ENCODE data around the gene MEA1. TPM values are rescaled to one million over a fixed set of nuclear protein-coding genes. Genes with fewer than 3 reads are reported as not detected.

Gene MEA1
- total and polyA plus RNA-seq, 9 donors = 48.2 to 95.1 (median 63.2) TPM

Other genes with a start within 250 kb of the MEA1 start
- gene BICRAL, start 231.9 kb downstream of the MEA1 start, total RNA-seq = 10 to 100 TPM; 13.3 to 27.1 (median 25.4) TPM
- gene BICRAL, start 231.9 kb downstream of the MEA1 start, polyA plus RNA-seq = 10 to 100 TPM; 10.5 to 24.9 TPM
- 10 to 100 TPM; 60.1 to 77.9 (median 68.1) TPM for gene RPL7L1, start 134.3 kb downstream of the MEA1 start, total RNA-seq
- gene RPL7L1, start 134.3 kb downstream of the MEA1 start, polyA plus RNA-seq = 10 to 100 TPM; 48.6 to 97.8 TPM
- gene PTCRA, start 97.9 kb downstream of the MEA1 start, total RNA-seq = under 1 TPM in 1 of 7 donors, not detected in 6; 0.55 TPM
- gene PTCRA, start 97.9 kb downstream of the MEA1 start, polyA plus RNA-seq = not detected
- gene CNPY3, start 84.5 kb downstream of the MEA1 start, total RNA-seq = 10 to 100 TPM; 25.3 to 61.2 (median 44.5) TPM
- gene CNPY3, start 84.5 kb downstream of the MEA1 start, polyA plus RNA-seq = 10 to 100 TPM; 36.8 to 40.0 TPM
- 1 to 10 TPM in 4 of 7 donors, under 1 TPM in 3; 0.57 to 2.7 (median 1.3) TPM for gene GNMT, start 53.2 kb downstream of the MEA1 start, total RNA-seq
- 1 to 10 TPM in 1 of 2 donors, under 1 TPM in 1; 0.35 to 1.1 TPM for gene GNMT, start 53.2 kb downstream of the MEA1 start, polyA plus RNA-seq
- 10 to 100 TPM; 23.1 to 41.0 (median 29.8) TPM for gene PEX6, start 34.8 kb downstream of the MEA1 start, total RNA-seq
- gene PEX6, start 34.8 kb downstream of the MEA1 start, polyA plus RNA-seq = 10 to 100 TPM in 1 of 2 donors, 1 to 10 TPM in 1; 8.8 to 30.2 TPM
- gene PPP2R5D, start 29.4 kb downstream of the MEA1 start, total RNA-seq = 10 to 100 TPM; 20.4 to 40.5 (median 34.1) TPM
- 10 to 100 TPM; 30.4 to 78.1 TPM for gene PPP2R5D, start 29.4 kb downstream of the MEA1 start, polyA plus RNA-seq
- gene KLHDC3, start 303 bp upstream of the MEA1 start, total RNA-seq = 10 to 100 TPM; 40.9 to 78.8 (median 55.1) TPM
- 10 to 100 TPM; 72.1 to 90.9 TPM for gene KLHDC3, start 303 bp upstream of the MEA1 start, polyA plus RNA-seq
- gene RRP36, start 7.7 kb upstream of the MEA1 start, total RNA-seq = 10 to 100 TPM; 24.7 to 50.4 (median 36.0) TPM
- gene RRP36, start 7.7 kb upstream of the MEA1 start, polyA plus RNA-seq = 10 to 100 TPM; 23.6 to 58.7 TPM
- gene CUL7, start 39.9 kb upstream of the MEA1 start, total RNA-seq = 10 to 100 TPM; 15.6 to 29.1 (median 25.0) TPM
- 10 to 100 TPM in 1 of 2 donors, 1 to 10 TPM in 1; 9.3 to 13.9 TPM for gene CUL7, start 39.9 kb upstream of the MEA1 start, polyA plus RNA-seq
- gene MRPL2, start 45.5 kb upstream of the MEA1 start, total RNA-seq = 10 to 100 TPM; 11.5 to 56.7 (median 47.3) TPM
- gene MRPL2, start 45.5 kb upstream of the MEA1 start, polyA plus RNA-seq = 10 to 100 TPM; 37.2 to 55.6 TPM
- gene KLC4, start 45.7 kb upstream of the MEA1 start, total RNA-seq = 10 to 100 TPM; 17.8 to 29.8 (median 24.7) TPM
- gene KLC4, start 45.7 kb upstream of the MEA1 start, polyA plus RNA-seq = 10 to 100 TPM; 14.7 to 27.2 TPM
- 100 to 1,000 TPM in 4 of 7 donors, 10 to 100 TPM in 3; 65.7 to 167 (median 105) TPM for gene PTK7, start 62.4 kb upstream of the MEA1 start, total RNA-seq
- 10 to 100 TPM; 44.4 to 79.6 TPM for gene PTK7, start 62.4 kb upstream of the MEA1 start, polyA plus RNA-seq
- 10 to 100 TPM; 21.0 to 73.3 (median 38.0) TPM for gene SRF, start 157.3 kb upstream of the MEA1 start, total RNA-seq
- 10 to 100 TPM; 26.6 to 26.9 TPM for gene SRF, start 157.3 kb upstream of the MEA1 start, polyA plus RNA-seq
- gene CUL9, start 168.2 kb upstream of the MEA1 start, total RNA-seq = 10 to 100 TPM; 24.2 to 44.5 (median 33.0) TPM
- 10 to 100 TPM; 15.9 to 20.8 TPM for gene CUL9, start 168.2 kb upstream of the MEA1 start, polyA plus RNA-seq
- 100 to 1,000 TPM in 1 of 7 donors, 10 to 100 TPM in 6; 25.0 to 120 (median 44.7) TPM for gene DNPH1, start 215.5 kb upstream of the MEA1 start, total RNA-seq
- 10 to 100 TPM; 13.6 to 55.5 TPM for gene DNPH1, start 215.5 kb upstream of the MEA1 start, polyA plus RNA-seq
- gene TTBK1, start 229.5 kb upstream of the MEA1 start, total RNA-seq = under 1 TPM in 2 of 7 donors, not detected in 5; 0.03 to 0.11 TPM
- gene TTBK1, start 229.5 kb upstream of the MEA1 start, polyA plus RNA-seq = under 1 TPM in 1 of 2 donors, not detected in 1; 0.06 TPM